ENCODE results near the gene BCL2. TPM values are rescaled to one million over a fixed set of nuclear protein-coding genes. Genes with fewer than 3 reads are reported as not detected.

Gene BCL2
- total and polyA plus RNA-seq, 9 of the 15 experiments (the other 6 are each of a cell fraction or from before 2014, with no cell fraction given): 0.10 to 1.1 (median 0.65) TPM

DNA sequence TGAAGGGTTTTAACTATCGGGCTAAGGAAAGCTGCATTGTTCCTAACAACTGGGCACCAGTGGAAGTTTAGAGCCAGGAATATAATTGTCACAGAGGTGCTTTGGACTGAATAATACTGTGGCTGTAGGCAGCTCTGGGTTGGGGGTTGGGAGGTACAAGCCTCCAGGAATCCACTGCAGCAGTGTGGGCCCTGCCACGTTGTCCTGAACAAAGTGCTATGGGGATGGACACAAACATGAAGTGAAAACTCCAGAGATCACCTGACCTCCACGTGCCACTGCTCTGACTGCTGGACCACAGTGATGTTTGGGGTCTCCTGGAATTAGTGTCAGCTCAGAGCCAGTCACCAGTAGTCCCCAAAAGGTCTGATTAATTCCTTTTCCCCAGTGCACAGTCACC, 110.9 kb downstream of the BCL2 start:
- H3K4me3 ChIP-seq: no peak overlapping the region
- no TSS peak for BruUV-seq (replicated peaks)
- FAIRE-seq (no peak), DNase-seq (ENCODE audit: extremely low read depth in 1 of 4, low spot score in 3 of 4) (no peak), ATAC-seq (no peak)
- ChIA-PET CTCF (ENCODE audit: low intra/inter-chr PET ratio) (no interaction called here), POLR2A (interaction anchor here (0.6 kb wide), 1 partner anchor 67 kb away, joined by 3 read pairs; no protein-coding TSS in a partner anchor)
- peaks cover 0 to 4% of the 10 kb centered on the region in 2 experiments; a peak in 3 of 5 replicates for H3K4me1 ChIP-seq (replicated peaks in 1 of 2; ENCODE audit: control insufficient read depth in 2 of 2, insufficient read depth in 2 of 2, low read length in 2 of 2)
- no peak overlapping the region for H3K4me2 ChIP-seq (ENCODE audit: insufficient read depth, low read length)
- H2AFZ ChIP-seq (ENCODE audit: low read depth, low read length): no peak overlapping the region; the same call in 1 of the 2 replicates
- H3K9ac ChIP-seq (ENCODE audit: insufficient read depth in 1 of 2, low read depth in 2 of 2, low read length in 2 of 2): no peak overlapping the region; a peak in 1 of 4 replicates
- intact Hi-C loops (cut with micrococcal nuclease) (no loop called here), in situ Hi-C loops (cut with MboI) (no loop called here)
- no peaks in the 10 kb centered on the region for H3K27me3 ChIP-seq (ENCODE audit: control insufficient read depth in 2 of 2, insufficient read depth in 2 of 2, low read length in 2 of 2)
- WGBS (ENCODE audit: insufficient coverage, low coverage, missing lambda C conversion rate): 30% methylated on average over 2 of the region's 3 CpGs
- H3K79me2 ChIP-seq (ENCODE audit: control insufficient read depth, insufficient read depth, low read length): no peaks in the 10 kb centered on the region
- no peaks in the 10 kb centered on the region for H3K9me3 ChIP-seq (replicated peaks; ENCODE audit: control insufficient read depth, insufficient read depth, low read depth, low read length)
- H4K20me1 ChIP-seq (replicated peaks; ENCODE audit: control insufficient read depth, insufficient read depth, low read length): no peaks in the 10 kb centered on the region
- TF ChIP-seq, protein P1, sequence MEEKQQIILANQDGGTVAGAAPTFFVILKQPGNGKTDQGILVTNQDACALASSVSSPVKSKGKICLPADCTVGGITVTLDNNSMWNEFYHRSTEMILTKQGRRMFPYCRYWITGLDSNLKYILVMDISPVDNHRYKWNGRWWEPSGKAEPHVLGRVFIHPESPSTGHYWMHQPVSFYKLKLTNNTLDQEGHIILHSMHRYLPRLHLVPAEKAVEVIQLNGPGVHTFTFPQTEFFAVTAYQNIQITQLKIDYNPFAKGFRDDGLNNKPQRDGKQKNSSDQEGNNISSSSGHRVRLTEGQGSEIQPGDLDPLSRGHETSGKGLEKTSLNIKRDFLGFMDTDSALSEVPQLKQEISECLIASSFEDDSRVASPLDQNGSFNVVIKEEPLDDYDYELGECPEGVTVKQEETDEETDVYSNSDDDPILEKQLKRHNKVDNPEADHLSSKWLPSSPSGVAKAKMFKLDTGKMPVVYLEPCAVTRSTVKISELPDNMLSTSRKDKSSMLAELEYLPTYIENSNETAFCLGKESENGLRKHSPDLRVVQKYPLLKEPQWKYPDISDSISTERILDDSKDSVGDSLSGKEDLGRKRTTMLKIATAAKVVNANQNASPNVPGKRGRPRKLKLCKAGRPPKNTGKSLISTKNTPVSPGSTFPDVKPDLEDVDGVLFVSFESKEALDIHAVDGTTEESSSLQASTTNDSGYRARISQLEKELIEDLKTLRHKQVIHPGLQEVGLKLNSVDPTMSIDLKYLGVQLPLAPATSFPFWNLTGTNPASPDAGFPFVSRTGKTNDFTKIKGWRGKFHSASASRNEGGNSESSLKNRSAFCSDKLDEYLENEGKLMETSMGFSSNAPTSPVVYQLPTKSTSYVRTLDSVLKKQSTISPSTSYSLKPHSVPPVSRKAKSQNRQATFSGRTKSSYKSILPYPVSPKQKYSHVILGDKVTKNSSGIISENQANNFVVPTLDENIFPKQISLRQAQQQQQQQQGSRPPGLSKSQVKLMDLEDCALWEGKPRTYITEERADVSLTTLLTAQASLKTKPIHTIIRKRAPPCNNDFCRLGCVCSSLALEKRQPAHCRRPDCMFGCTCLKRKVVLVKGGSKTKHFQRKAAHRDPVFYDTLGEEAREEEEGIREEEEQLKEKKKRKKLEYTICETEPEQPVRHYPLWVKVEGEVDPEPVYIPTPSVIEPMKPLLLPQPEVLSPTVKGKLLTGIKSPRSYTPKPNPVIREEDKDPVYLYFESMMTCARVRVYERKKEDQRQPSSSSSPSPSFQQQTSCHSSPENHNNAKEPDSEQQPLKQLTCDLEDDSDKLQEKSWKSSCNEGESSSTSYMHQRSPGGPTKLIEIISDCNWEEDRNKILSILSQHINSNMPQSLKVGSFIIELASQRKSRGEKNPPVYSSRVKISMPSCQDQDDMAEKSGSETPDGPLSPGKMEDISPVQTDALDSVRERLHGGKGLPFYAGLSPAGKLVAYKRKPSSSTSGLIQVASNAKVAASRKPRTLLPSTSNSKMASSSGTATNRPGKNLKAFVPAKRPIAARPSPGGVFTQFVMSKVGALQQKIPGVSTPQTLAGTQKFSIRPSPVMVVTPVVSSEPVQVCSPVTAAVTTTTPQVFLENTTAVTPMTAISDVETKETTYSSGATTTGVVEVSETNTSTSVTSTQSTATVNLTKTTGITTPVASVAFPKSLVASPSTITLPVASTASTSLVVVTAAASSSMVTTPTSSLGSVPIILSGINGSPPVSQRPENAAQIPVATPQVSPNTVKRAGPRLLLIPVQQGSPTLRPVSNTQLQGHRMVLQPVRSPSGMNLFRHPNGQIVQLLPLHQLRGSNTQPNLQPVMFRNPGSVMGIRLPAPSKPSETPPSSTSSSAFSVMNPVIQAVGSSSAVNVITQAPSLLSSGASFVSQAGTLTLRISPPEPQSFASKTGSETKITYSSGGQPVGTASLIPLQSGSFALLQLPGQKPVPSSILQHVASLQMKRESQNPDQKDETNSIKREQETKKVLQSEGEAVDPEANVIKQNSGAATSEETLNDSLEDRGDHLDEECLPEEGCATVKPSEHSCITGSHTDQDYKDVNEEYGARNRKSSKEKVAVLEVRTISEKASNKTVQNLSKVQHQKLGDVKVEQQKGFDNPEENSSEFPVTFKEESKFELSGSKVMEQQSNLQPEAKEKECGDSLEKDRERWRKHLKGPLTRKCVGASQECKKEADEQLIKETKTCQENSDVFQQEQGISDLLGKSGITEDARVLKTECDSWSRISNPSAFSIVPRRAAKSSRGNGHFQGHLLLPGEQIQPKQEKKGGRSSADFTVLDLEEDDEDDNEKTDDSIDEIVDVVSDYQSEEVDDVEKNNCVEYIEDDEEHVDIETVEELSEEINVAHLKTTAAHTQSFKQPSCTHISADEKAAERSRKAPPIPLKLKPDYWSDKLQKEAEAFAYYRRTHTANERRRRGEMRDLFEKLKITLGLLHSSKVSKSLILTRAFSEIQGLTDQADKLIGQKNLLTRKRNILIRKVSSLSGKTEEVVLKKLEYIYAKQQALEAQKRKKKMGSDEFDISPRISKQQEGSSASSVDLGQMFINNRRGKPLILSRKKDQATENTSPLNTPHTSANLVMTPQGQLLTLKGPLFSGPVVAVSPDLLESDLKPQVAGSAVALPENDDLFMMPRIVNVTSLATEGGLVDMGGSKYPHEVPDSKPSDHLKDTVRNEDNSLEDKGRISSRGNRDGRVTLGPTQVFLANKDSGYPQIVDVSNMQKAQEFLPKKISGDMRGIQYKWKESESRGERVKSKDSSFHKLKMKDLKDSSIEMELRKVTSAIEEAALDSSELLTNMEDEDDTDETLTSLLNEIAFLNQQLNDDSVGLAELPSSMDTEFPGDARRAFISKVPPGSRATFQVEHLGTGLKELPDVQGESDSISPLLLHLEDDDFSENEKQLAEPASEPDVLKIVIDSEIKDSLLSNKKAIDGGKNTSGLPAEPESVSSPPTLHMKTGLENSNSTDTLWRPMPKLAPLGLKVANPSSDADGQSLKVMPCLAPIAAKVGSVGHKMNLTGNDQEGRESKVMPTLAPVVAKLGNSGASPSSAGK (IDR thresholded peaks at IDR 0.05): peak; percentile 25
- TF ChIP-seq MECOM (CRISPR knock-in tag; IDR thresholded peaks at IDR 0.05): no peak
- no peaks in the 10 kb centered on the region for H3K9me1 ChIP-seq (ENCODE audit: control insufficient read depth, insufficient read depth, low read length)
- H3K36me3 ChIP-seq (ENCODE audit: control insufficient read depth, insufficient read depth, low read length): no peaks in the 10 kb centered on the region
- H3K27ac ChIP-seq (ENCODE audit: extremely low read depth, low read depth, low read length): no peak overlapping the region

Data from K562 (cell line).